HG03280 (cell line): ENCODE results near the gene MAGI1.
"Not testable (repeated sequence)": the region's sequence is repeated elsewhere in the genome, so short reads cannot be mapped to it uniquely, and the experiment has no call there.

ENCODE experiments used
- ATAC-seq: cut with Tn5 transposase; IDR thresholded peaks from one replicate; pipeline ENCODE4 v1.9.1; 2021; ENCODE audit warnings: mild to moderate bottlenecking, moderate library complexity; ENCODE audit not compliant: unreplicated experiment

MAGI1 gene

DNA sequence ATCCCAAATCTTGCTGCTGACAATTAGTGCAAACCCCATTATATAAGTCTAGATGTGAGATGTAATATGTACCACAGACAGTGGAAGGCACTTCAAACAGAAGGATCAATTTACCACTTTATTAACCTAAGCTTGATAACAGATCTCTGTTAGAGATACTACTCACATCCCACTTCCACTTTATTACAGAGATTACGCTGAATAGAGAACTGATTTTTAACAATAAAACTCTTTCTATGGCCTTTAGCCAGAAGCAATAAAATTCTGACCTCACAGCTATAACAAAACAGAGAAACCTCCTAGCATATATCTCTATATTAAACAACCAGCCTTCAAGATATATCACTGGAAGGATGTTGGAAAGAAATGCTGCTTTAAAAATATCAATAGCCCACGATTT, 517.7 kb downstream of the MAGI1 start:
- no peak for ATAC-seq

GRCh38 chr3:65516998-65517397, 521.7 kb downstream of the MAGI1 start:
- ATAC-seq: no peak

- not testable (repeated sequence) for ATAC-seq
Measured at GRCh38 chr3:65514317-65514716, 524.4 kb downstream of the MAGI1 start.

DNA sequence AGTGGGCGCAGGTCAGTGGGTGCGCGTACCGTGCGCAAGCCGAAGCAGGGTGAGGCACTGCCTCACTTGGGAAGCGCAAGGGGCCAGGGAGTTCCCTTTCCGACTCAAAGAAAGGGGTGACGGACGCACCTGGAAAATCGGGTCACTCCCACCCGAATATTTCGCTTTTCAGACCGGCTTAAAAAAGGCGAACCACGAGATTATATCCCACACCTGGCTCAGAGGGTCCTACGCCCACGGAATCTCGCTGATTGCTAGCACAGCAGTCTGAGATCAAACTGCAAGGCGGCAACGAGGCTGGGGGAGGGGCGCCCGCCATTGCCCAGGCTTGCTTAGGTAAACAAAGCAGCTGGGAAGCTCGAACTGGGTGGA, 529.3 kb downstream of the MAGI1 start:
- ATAC-seq: not testable (repeated sequence)

GRCh38 chr3:65508750-65509422, 529.8 kb downstream of the MAGI1 start:
- no peak for ATAC-seq

DNA sequence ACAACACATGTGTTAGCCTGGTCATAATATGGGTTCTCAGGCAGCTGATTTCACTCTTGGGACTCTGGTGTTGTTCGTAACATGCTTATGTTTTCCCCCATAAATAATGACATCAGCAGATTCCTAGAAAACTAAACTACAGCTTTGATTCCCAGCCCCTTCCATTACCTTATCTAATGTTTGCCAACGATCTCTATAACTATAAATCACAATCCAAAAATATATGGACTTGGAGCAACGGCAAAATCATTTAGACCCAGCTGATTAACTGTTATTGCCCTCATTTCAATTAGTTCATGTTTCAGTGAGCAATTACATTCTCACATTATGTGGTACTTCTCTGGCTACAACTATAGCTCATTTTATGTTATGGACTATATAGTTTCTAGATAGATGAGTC, 531.3 kb downstream of the MAGI1 start:
- no peak for ATAC-seq

- ATAC-seq: no peak
Measured at GRCh38 chr3:65503776-65504175, 534.9 kb downstream of the MAGI1 start.

DNA sequence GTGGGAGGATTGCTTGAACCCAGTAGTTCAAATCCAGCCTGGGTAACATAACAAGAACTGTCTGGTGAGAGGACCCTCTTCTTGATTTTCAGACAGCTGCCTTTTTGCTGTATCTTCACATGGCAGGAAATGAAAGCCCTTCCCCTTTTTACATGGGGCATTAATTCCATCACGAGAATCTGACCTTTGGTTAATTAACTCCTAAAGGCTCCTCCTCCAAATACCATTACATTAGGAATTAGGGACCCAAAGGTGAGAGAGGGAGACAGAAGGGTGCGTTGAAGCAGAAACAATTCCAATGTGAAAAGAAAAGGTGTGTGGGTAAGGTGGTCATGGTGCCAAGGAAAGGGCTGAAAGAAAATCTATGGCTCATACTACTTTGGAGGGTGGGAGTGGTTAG, 536.2 kb downstream of the MAGI1 start:
- ATAC-seq: no peak

GRCh38 chr3:65500398-65501306, 538.1 kb downstream of the MAGI1 start:
- ATAC-seq: no peak

DNA sequence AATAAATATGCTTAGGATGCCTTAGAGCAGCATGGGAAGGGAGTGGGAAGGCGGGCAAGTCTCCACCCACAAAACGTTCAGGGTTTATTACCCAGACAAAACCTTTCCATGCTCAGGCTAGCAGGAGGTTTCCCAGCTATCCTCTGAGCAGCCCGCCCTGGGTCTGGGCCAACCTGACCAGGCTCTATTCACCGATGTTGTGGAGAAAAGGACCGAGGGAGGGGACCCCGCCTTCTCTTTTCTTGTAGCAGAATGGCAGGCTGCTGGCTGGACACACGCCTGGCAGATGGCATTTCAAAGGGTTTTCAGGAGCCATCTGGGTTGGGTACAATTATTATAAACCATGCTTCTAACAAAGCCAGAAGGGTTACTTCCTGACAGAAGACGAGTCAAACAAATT, 540.9 kb downstream of the MAGI1 start:
- no peak for ATAC-seq

DNA sequence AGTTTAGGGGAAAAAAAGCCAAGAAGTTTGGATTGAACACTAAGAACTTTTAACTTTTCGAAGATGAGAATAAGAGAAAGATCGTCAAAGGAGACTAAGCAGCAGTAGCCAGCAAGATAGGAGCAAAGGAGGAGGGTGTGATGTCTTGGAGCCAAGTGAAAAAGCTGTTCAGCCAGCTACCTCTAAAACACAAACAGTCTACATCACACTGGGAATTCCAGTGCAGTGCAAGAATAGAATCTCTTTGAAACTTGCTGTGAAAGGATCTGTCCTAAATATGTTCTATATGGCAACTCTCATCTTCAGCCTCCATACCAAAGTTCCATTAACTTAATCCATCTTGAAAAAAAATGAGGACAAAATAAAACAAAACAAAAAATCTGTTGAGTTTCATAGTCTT, 541.5 kb downstream of the MAGI1 start:
- ATAC-seq: no peak

GRCh38 chr3:65493938-65494337, 544.8 kb downstream of the MAGI1 start:
- no peak for ATAC-seq

- no peak for ATAC-seq
Measured at GRCh38 chr3:65493371-65493882, 545.3 kb downstream of the MAGI1 start.

GRCh38 chr3:65492249-65492648, 546.5 kb downstream of the MAGI1 start:
- no peak for ATAC-seq

DNA sequence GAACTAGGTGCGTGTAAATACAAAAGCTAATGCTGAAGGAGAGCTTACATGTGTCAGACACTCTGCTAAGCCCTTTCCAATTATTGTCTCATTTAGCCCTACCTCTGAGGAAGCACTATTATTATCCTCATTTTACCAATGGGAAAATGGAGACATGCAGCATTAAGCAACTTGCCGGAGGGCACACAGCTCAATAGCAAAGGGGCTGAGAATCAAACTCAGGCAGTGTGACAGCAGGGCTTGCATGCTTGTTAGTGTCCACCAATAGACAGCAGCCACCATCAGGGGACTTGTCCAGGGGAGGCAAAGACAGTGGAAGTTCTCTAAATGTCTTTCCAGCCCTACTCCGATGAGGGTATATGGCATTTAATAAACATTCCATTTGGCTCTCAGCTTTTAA, 548.6 kb downstream of the MAGI1 start:
- ATAC-seq: no peak

- ATAC-seq: no peak
Measured at GRCh38 chr3:65489253-65489652, 549.5 kb downstream of the MAGI1 start.

DNA sequence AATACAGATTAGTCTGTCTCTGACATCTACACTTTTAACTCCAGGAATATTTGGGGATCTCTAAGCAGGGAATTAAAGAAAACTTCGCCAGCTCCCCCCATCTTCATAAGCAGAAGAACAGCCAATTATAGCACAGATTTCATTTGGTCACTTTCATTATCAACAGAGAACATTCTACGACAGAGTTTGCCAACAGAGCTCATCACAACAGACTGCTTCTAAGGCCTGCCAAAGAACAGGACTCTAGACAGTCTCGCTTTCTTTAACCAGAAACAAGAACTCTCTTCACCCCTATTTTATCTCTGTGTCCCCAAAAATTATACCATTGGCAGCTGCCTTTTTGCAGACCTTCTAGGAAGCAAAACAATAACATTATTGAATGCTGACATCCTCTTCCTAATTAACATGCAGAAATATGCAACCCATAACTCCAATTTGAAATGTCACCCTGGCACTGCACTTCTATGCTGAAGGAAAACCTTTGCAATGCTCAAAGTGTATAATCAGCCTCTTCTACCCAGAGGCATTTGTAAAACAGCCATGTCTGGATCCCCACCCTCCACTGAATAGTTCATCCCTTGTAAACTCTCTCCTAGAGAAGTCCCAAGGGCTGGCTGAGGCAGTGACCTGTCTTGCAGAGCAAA, 552.8 kb downstream of the MAGI1 start:
- no peak for ATAC-seq

DNA sequence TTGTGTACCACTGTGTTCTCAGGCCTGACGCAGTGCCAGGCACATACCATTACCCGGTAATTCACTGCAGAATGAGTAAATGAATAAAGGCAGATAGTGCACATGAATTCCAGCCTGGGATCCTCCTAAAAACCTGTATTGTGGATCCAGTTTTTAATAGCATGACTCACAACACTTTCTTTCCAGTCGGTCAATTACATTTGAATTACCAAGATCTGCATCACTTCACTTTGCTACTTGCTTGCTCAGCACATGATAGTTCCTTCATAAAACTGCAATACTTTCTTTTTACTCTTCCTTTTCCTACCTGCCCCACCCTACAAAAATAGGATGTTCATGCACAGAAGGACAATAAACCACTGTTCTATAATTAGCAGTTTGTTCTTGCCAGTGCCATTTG, 553.8 kb downstream of the MAGI1 start:
- no peak for ATAC-seq

GRCh38 chr3:65483480-65483879, 555.2 kb downstream of the MAGI1 start:
- ATAC-seq: no peak

GRCh38 chr3:65483011-65483410, 555.7 kb downstream of the MAGI1 start:
- no peak for ATAC-seq

DNA sequence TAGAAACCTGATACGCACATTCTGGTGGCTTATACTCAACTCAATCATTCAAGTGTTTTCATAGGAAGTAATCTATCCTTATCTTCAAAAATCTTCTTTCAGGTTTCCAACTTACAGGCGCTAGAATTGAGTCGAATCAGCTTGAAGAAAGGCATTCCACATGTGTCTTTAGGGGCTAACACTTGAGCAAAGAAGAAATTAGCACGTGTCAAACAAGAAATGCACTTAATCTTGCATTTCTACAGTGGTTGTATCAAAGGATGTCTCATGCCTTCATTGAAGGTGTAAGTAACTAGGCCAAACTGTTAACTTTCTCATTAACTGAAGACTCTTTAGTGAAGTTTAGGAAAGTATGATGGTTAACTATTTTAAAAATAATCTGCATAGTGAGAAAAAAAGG, 557.6 kb downstream of the MAGI1 start:
- no peak for ATAC-seq

DNA sequence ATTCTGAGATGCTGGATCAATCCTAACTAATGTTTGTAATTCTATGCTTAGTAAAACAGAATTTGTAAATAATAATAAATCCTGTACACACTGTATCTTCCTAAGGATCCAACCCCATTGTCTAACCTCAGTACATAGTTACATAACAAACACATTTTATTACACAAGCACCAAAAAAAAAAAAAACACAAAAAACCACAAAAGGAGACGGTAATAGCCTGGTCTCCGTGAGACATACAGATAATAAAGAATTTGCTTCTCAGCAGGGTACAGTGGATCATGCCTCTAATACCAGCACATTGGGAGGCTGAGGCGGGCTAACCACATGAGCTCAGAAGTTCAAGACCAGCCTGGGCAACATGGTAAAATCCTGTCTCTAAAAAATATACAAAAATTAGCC, 558.7 kb downstream of the MAGI1 start:
- no peak for ATAC-seq
